NCI-H446 (cell line): ENCODE measurements around the gene HPS3.

Experiments used
- DNase-seq, 2 experiments: peaks; one replicate each; lab custom pipeline; 2025; lab: John Stamatoyannopoulos, UW

HPS3 gene

DNA sequence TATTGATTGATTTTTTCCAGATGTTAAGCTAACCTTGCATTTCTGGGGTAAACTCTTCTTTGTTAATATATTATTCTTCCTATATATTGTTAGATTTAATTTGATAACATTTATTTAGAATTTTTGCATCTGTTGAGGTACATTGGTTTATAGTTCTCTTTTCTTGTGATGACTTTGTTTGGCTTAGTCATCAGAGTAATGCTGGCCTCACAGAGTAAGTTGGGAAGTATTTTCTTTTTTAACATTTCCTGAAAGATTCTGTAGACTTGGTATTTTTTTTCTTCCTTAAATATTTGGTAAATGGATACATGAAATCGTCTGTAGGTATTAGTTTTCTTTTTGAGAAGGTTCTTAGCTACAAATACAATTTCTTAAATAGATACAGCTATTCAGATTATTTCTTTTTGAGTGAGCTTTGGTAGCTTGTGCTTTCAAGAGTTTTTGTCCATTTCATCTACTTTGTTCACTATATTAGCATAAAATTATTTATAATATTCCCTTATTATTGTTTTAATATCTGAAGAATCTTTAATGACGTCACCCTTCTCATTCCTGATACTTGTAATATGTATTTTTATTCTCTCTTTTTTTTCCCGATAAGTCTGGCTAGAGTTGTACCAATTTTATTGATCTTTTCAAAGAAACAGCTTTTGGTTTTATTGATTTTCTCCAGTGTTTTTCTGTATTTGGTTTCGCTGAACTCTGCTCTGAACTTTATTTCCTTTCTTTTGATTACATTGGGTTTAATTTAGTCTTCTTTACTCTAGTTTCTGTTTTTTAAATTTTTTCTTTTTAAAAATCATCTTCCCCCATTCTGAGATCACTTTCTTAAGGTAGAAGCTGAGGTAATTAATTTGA lies 6.5 kb upstream of the HPS3 start:
- no peak for DNase-seq

DNA sequence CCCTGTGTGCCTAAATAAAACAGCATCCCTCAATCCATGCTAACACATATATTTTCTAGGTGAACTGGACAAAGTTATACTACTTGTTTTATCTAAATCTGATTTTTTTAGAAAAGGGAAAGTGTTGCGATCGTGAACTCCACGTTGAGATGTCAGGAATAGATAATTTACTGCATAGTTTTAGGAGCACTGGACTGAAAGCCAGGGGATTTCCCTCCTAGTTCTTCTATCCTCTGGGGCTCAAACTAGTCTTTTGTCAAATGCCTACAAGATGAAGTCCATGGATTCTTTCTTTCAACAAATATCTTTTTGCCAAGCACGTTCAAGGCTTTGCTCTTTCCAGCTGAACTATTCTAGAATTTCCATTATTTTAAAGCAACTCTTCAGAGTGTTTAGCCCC lies 617 bp upstream of the HPS3 start:
- no peak for DNase-seq

DNA sequence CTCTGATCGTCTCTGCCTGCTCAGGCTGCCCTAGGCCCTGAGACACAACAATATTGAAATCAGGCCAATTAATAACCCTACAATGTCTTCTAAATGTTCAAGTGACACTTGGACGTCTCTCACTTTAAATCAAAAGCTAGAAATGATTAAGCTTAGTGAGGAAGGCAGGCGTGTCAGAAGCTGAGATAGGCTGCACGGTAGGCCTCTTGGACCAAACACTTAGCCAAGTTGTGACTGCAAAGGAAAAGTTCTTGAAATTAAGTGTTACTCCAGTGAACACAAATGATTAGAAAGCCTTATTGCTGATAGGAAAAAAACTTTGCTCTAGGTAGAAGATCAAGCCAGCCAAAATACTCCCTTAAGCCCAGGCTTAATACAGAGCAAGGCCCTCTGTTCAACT lies 2.2 kb downstream of the HPS3 start:
- no peak for DNase-seq

GRCh38 chr3:149134575-149134974 lies 5.1 kb downstream of the HPS3 start:
- no peak for DNase-seq

DNA sequence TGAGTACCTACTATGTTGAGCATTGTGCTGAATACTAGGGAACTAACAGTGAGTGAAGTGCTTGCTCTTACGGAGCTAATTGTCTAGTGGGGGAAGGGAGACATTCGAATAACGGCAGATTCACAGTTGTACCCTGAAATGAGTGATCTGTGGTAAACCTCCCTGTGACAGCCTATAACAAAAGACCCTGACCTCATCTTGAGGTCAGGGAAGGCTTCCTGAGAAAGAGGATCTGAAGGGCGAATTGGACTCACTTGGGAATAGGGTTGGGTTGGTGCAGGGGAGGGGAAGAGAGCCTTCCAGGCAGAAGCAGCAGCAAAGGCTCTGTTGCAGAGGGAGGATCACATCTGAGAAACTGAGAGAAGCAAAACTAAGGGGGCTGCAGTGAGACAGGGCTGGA lies 13.2 kb downstream of the HPS3 start:
- no peak for DNase-seq

GRCh38 chr3:149145356-149145755 lies 15.9 kb downstream of the HPS3 start:
- DNase-seq, result no peak

- no peak for DNase-seq
Measured at GRCh38 chr3:149145974-149146373, 16.5 kb downstream of the HPS3 start.

DNA sequence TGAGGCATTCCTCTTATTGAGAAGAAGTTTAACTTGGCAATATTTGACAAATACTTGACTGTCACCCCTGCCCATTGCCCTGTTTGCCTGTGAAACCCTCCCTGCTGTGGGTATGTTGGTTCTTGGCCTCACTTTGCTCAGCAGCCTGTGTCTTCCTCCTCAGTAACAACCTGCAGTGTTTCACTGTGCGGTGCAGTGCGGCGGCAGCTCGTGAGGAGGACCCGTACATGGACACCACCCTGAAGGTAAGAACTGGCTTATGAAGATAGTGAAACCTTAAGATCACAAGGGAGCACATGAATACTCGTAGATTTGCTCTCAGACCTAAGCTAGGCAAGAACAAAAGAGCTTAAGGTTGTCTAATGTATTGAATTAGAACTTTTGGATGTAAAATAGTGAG lies 21.0 kb downstream of the HPS3 start:
- DNase-seq, result no peak

DNA sequence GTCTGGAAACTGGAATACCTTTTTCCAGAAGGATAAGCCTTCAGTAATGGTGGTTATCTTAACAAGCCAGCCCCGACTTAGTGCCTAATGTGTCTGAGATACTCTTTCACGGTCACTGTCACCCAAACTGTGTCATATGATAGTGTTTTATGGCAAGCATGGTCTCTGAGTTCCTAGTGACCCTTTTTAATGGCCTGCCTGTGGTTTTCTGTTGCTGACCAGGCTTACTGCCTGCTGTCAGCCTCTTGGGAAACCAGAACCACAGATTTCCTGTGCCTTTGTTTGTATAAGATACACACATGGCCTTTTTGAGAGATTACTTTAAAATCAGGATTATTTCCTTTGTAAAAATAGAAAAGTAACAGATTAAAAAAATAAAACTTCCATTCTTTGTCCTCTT lies 22.4 kb downstream of the HPS3 start:
- DNase-seq, result no peak

DNA sequence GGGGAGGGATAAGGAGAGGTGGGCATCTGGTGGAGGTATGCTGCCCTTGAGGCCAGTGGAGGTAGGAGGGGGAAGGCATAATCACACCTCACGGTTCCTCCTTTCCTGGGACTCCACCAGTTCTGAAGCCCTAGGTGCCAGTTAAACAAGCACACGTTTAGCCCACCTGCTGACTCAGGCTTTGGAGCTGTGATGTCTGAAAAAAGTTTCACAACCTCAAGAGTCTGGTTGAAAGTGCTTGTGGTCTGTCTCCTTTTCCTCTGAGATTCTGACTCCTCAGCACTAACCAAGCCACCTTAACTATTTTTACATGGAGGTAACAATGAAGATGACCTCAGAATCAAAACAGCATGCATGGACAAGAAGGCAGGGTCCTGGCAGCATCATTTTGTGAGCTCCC lies 23.0 kb downstream of the HPS3 start:
- no peak for DNase-seq

- DNase-seq, result no peak
Measured at GRCh38 chr3:149153402-149153801, 24.0 kb downstream of the HPS3 start.

DNA sequence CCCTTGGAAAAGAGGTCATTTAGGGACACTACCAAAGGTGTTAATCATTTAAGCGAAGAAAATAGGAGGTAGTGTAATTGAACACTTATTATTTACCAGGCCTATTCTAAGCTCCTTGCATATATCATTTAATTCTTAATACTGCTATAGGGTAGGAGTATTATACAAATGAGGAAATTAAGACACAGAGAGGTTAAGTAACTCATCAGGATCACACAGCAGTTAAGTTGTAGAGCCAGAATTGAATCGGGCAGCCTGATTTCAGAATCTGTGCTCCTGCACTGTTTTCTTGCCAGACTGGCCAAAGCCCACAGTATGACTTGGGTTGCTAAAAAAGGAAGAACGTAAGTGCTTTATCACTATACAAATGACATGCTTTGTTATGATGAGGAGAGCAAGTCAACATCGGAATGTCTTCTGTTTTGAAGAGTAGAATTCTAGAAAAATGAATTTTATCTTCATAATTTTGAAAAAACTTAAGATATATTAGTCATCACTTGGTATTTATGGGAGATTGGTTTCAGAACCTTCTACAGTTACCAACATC lies 31.4 kb downstream of the HPS3 start:
- no peak for DNase-seq

DNA sequence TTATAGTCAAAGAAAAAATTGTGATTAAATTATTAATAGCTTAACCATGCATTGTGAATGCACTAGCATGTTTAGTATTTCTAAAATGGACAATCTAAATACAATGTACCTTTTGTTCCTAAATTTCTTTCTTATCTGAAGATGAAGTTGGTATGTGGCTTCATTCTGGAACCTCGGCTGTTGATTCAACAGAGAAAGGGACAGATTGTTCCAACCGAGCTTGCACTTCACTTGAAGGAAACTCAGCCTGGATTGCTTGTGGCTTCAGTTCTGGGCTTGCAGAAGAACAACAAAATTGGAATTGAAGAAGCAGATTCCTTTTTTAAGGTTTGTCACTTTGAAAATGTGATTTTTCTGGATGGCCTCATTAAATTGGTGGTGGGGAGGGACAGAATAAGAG lies 32.6 kb downstream of the HPS3 start:
- DNase-seq, result no peak

- DNase-seq, result no peak
Measured at GRCh38 chr3:149163066-149163465, 33.6 kb downstream of the HPS3 start.

DNA sequence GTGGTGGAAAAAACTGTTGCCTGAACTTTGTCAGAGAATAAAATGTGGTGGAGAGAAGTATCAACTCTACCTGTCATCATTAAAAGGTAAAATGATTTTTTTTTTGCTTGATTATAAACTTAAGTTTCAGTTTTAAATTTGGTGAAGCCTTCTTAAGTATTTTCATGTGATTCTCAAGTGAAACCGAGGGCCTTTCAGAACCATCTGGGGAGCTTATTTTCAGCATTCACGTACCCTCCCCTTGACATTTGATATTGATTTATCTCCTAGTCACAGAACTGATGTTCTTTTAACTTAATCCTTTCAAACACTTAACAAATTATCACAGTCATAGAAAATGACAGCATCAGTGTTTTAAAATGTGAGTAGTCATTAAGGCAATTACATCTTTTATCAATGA lies 38.5 kb downstream of the HPS3 start:
- no peak for DNase-seq

DNA sequence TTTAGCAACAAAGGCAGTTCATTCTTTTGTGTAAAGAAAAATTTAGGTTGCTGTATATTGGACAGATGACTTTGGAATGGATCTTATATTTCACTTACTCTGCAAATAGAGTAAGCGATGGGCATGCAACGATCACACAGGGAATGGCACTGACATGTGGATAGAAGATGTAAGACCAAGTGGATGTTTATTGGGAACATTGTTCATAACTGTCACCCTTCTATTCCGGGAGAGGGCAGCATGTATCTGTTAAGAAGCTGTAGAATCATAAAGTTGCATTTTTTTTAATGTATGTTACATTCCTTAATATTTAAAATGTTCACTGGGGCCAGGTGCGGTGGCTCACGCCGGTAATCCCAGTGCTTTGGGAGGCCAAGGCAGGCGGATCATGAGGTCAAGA lies 41.2 kb downstream of the HPS3 start:
- DNase-seq, result no peak

DNA sequence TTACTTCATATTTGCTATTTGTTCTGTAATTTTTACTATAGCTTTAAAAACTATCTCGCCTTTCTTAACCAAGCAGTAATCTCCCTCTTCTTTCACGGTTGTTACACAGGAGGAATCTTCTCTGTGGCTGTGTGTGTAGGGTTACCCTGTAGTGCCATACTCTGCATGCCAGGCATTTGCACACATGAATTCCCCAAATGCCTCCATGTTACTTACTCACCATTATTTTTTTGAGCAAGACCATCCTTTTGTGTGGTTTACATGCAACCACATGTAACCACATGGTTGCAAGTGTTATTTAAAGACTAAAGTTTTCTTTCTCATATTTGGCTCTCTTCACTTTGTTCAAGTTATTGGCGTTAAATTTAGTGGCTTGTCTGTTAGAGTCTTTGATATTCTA lies 45.5 kb downstream of the HPS3 start:
- DNase-seq, result no peak

DNA sequence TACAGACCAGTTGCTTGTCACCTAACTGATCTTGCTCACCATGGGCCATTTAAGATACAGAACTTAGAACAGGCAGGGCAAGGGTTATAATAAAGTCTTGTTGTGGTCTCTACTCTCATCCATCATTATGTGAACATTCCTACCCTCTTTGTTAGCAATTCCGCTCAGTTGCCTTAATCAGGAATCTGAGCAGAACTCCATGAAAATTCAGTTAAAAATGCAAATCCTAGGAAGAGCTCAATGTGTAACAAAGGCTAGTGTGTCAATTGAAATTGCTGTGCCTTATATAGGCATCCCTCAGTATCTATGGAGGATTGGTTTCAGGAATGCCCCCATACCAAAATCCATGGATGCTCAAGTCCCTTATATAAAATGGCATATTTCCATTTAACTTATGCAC lies 47.7 kb downstream of the HPS3 start:
- no peak for DNase-seq

DNA sequence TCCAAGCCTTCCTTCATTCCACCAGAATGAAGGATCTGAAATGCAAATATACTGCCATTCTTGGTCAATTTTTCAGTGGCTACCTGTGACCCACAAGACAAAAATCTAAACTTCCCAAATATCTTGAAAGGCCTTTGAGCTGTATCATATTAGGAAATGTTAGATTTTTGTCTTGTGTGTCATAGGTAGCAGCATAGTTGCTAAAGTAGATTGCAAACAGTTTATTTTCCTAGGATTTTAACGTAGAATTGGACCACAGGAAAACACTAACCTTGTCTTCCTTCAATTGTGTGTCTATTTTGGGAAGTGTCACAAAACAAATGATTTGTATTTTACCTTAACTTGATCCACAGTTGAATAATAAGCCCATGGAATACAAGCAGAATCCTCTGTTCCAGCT lies 49.8 kb downstream of the HPS3 start:
- no peak for DNase-seq

GRCh38 chr3:149180057-149180573 lies 50.7 kb downstream of the HPS3 start:
- peak; percentile 48 to 66 for DNase-seq

DNA sequence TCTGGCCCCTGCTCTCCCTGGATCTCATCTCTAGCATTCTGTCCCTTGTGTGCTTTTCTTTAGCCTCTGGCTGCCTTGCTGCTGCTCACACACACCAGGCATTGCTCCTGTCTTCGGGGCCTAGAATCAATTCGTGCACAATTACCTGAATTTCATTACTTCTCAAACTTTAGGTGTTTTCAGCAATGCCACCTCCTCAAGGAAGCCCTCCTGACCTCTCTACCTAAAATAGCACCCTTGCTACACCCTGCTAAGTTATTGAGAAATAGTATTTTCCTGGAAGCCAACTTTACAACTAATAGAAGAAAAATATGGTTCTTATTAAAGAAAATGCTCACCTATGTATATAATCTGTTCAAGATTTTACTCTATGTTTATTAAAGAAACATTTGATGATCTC lies 51.7 kb downstream of the HPS3 start:
- DNase-seq, result no peak

- DNase-seq, result no peak
Measured at GRCh38 chr3:149186219-149186618, 56.8 kb downstream of the HPS3 start.

GRCh38 chr3:149186721-149187120 lies 57.3 kb downstream of the HPS3 start:
- no peak for DNase-seq

GRCh38 chr3:149188494-149188893 lies 59.1 kb downstream of the HPS3 start:
- DNase-seq, result no peak
